K562 (cell line): ENCODE results near the gene USP28. TPM values are rescaled to one million over a fixed set of nuclear protein-coding genes. Genes with fewer than 3 reads are reported as not detected.

ENCODE experiments used
- ADNP ChIP-seq: fragments of 200-800 bp; sonication (Bioruptor generic); IDR thresholded peaks from 2 replicates; pipeline ENCODE4 v1.6.1; 2016; ENCODE audit warnings: missing genetic modification characterization, missing compliant biosample characterization
- CHD7 ChIP-seq: fragments of 200-600 bp; sonication (generic); IDR thresholded peaks from one replicate; pipeline ENCODE4 v1.6.1; 2012; ENCODE audit warnings: mild to moderate bottlenecking, low read depth, low read length, inconsistent platforms
- EHMT2 ChIP-seq: fragments of 450-650 bp; IDR thresholded peaks from 2 replicates; pipeline ENCODE4 v1.6.1; 2018; ENCODE audit warnings: antibody characterized with exemption
- ELK1 ChIP-seq: sonication (generic); formaldehyde crosslinking; IDR thresholded peaks from 2 replicates; pipeline ENCODE4 v1.8.1; 2022; ENCODE audit warnings: missing genetic modification reagents
- HMG20B ChIP-seq: fragments of 250-450 bp; sonication (Bioruptor Pico); IDR thresholded peaks from 2 replicates; pipeline ENCODE4 v1.5.0; 2021; ENCODE audit warnings: mild to moderate bottlenecking
- MTA2 ChIP-seq: fragments of 450-650 bp; IDR thresholded peaks from 2 replicates; pipeline ENCODE4 v1.6.1; 2016; ENCODE audit warnings: low read depth
- NFATC3 ChIP-seq: fragments of 450-650 bp; IDR thresholded peaks from 2 replicates; pipeline ENCODE4 v1.6.1; 2017; ENCODE audit warnings: mild to moderate bottlenecking
- NR0B1 ChIP-seq: fragments of 450-650 bp; IDR thresholded peaks from one replicate; pipeline ENCODE4 v1.6.1; 2018; ENCODE audit warnings: mild to moderate bottlenecking, moderate library complexity; ENCODE audit not compliant: partially characterized antibody
- RBM25 ChIP-seq: fragments of 200-400 bp; formaldehyde crosslinking; IDR thresholded peaks from 2 replicates; pipeline ENCODE4 v1.6.1; 2018; ENCODE audit warnings: low read length, low read depth, moderate library complexity; ENCODE audit not compliant: severe bottlenecking
- TBL1XR1 ChIP-seq, 2 experiments: IDR thresholded peaks; 2 replicates each; pipeline ENCODE4 v1.6.1; 2012; ENCODE audit warnings: improper control_type of control experiment in 2 of 2, low read length in 2 of 2, mild to moderate bottlenecking in 1 of 2
- ZBTB34 ChIP-seq: fragments of 250-450 bp; sonication (Bioruptor Pico); IDR thresholded peaks from 2 replicates; pipeline ENCODE4 v1.8.0; 2021; ENCODE audit warnings: mild to moderate bottlenecking, moderate library complexity
- ZNF134 ChIP-seq: fragments of 250-450 bp; sonication (Bioruptor Pico); conservative IDR thresholded peaks from 2 replicates; pipeline ENCODE4 v1.4.0; 2020
- ZNF347 ChIP-seq: fragments of 450-650 bp; formaldehyde crosslinking; IDR thresholded peaks from 2 replicates; pipeline ENCODE4 v1.4.0; 2020; ENCODE audit warnings: low read depth, mild to moderate bottlenecking, moderate library complexity
- polyA plus RNA-seq, 8 experiments: library from polyadenylated mRNA; depleted of rRNA in 4 of 8; stranded (reverse) in 5 of 8; unstranded in 3 of 8; fragments of >200 nt; fragmentation: Nextera tagmentation in 2 of 8; fragmentation: Illumina TruSeq in 1 of 8; extraction: Ambion mirVana in 2 of 8; extraction: Trizol in 1 of 8; gene quantifications; 2 replicates each; pipeline versions ENCODE4 v1.2.1 to v1.2.3, GENCODE V29; 2011 to 2014; ENCODE audit warnings: inconsistent platforms in 1 of 8, missing spikeins in 1 of 8
- total RNA-seq, 7 experiments: library from RNA; depleted of rRNA in 6 of 7; stranded (reverse); fragments of >200 nt in 6 of 7; fragmentation: Illumina TruSeq in 2 of 7; extraction: Trizol in 2 of 7; gene quantifications; 2 replicates each; pipeline versions ENCODE4 v1.2.1 to v1.2.3, GENCODE V29; 2011 to 2021; ENCODE audit warnings: low replicate concordance in 1 of 7

The USP28 gene
- total and polyA plus RNA-seq, 9 of the 15 experiments (the other 6 are each of a cell fraction or from before 2014, with no cell fraction given), result 3.7 to 42.7 (median 20.3) TPM

GRCh38 chr11:113875234-113876073 is at the start of gene USP28 (continued):
- TF ChIP-seq CHD7 (no peak), TBL1XR1 (IDR thresholded peaks at IDR 0.05; ENCODE audit: low read length in 2 of 2) (no peak), MTA2 (no peak), ZNF134 (no peak), EHMT2 (no peak), NFATC3 (no peak), ADNP (tag) (no peak), NR0B1 (no peak), ZBTB34 (CRISPR knock-in tag) (no peak), ELK1 (CRISPR knock-in tag) (no peak), HMG20B (CRISPR knock-in tag) (no peak), RBM25 (no peak), ZNF347 (CRISPR knock-in tag) (no peak)
